GM12878 (cell line): Measurements from ENCODE around the gene AKT1S1. TPM values are rescaled to one million over a fixed set of nuclear protein-coding genes. Genes with fewer than 3 reads are reported as not detected.

Experiments used
- BACH1 ChIP-seq: fragments of 450-650 bp; IDR thresholded peaks from 2 replicates; pipeline ENCODE4 v1.6.1; 2017; ENCODE audit warnings: mild to moderate bottlenecking, borderline replicate concordance
- CREM ChIP-seq: IDR thresholded peaks from 2 replicates; pipeline ENCODE4 v1.6.1; 2014; ENCODE audit warnings: antibody characterized with exemption, low read depth
- DPF2 ChIP-seq: fragments of 450-650 bp; IDR thresholded peaks from 2 replicates; pipeline ENCODE4 v1.6.1; 2017; ENCODE audit warnings: mild to moderate bottlenecking
- ELK1 ChIP-seq: IDR thresholded peaks from 2 replicates; pipeline ENCODE4 v1.6.1; 2012; ENCODE audit warnings: low read depth, low read length, improper control_type of control experiment
- EZH2 ChIP-seq: IDR thresholded peaks from 2 replicates; pipeline ENCODE4 v1.6.1; 2012; ENCODE audit warnings: low read depth, mild to moderate bottlenecking, control low read depth, inconsistent platforms, low read length, borderline replicate concordance; ENCODE audit not compliant: control insufficient read depth
- KAT2A ChIP-seq: conservative IDR thresholded peaks from 2 replicates; pipeline ENCODE4 v1.6.1; 2011; ENCODE audit warnings: low read depth, low read length; ENCODE audit not compliant: control insufficient read depth
- LARP7 ChIP-seq: fragments of 450-650 bp; IDR thresholded peaks from 2 replicates; pipeline ENCODE4 v1.6.1; 2017; ENCODE audit warnings: mild to moderate bottlenecking
- MYB ChIP-seq: fragments of 150-350 bp; IDR thresholded peaks from 2 replicates; pipeline ENCODE4 v1.6.1; 2014; ENCODE audit warnings: mild to moderate bottlenecking, low read depth, low read length, borderline replicate concordance
- NFIC ChIP-seq: IDR thresholded peaks from 2 replicates; pipeline ENCODE4 v1.6.1; 2012; ENCODE audit warnings: low read depth, mild to moderate bottlenecking, inconsistent platforms, low read length, moderate library complexity
- PKNOX1 ChIP-seq: fragments of 450-650 bp; IDR thresholded peaks from 2 replicates; pipeline ENCODE4 v1.6.1; 2016; ENCODE audit warnings: mild to moderate bottlenecking
- POLR2A ChIP-seq: IDR thresholded peaks from 2 replicates; pipeline ENCODE4 v1.6.1; 2011; ENCODE audit warnings: low read depth, mild to moderate bottlenecking, low read length
- POLR2AphosphoS5 ChIP-seq: IDR thresholded peaks from 2 replicates; pipeline ENCODE4 v1.6.1; 2011; ENCODE audit warnings: mild to moderate bottlenecking, low read length, inconsistent platforms
- RAD21 ChIP-seq: IDR thresholded peaks from 2 replicates; pipeline ENCODE4 v1.6.1; 2011; ENCODE audit warnings: mild to moderate bottlenecking, low read depth, low read length, moderate library complexity; ENCODE audit not compliant: insufficient read depth
- RBBP5 ChIP-seq: fragments of 200-600 bp; sonication (generic); conservative IDR thresholded peaks from 2 replicates; pipeline ENCODE4 v1.6.1; 2016
- RFX5 ChIP-seq: IDR thresholded peaks from 2 replicates; pipeline ENCODE4 v1.6.1; 2011; ENCODE audit warnings: low read depth, low read length, improper control_type of control experiment
- SMC3 ChIP-seq: IDR thresholded peaks from 2 replicates; pipeline ENCODE4 v1.6.1; 2011; ENCODE audit warnings: low read length, improper control_type of control experiment, borderline replicate concordance
- STAT1 ChIP-seq: fragments of 450-650 bp; conservative IDR thresholded peaks from 2 replicates; pipeline ENCODE4 v1.6.1; 2014; ENCODE audit warnings: antibody characterized with exemption, mild to moderate bottlenecking
- TBL1XR1 ChIP-seq: IDR thresholded peaks from 2 replicates; pipeline ENCODE4 v1.6.1; 2012; ENCODE audit warnings: low read depth, low read length, improper control_type of control experiment
- TCF12 ChIP-seq: IDR thresholded peaks from 2 replicates; pipeline ENCODE4 v1.6.1; 2011; ENCODE audit warnings: low read depth, mild to moderate bottlenecking, low read length
- WRNIP1 ChIP-seq: IDR thresholded peaks from 2 replicates; pipeline ENCODE4 v1.6.1; 2011; ENCODE audit warnings: low read depth, low read length, improper control_type of control experiment, borderline replicate concordance
- ZNF274 ChIP-seq: IDR thresholded peaks from one replicate; pipeline ENCODE4 v1.8.0; 2011; ENCODE audit not compliant: insufficient read length, insufficient read depth
- polyA plus RNA-seq, 11 experiments: library from polyadenylated mRNA; depleted of rRNA in 4 of 11; unstranded in 6 of 11; stranded (reverse) in 5 of 11; fragments of >200 nt; fragmentation: Nextera tagmentation in 4 of 11; fragmentation: Illumina TruSeq in 1 of 11; extraction: Ambion mirVana in 4 of 11; extraction: Trizol in 1 of 11; gene quantifications; 1 replicate in 1 of 11; 2 replicates in 10 of 11; pipeline versions ENCODE4 v1.2.1 to v1.2.3, GENCODE V29; 2011 to 2016; ENCODE audit warnings: inconsistent platforms in 2 of 11, missing spikeins in 2 of 11, low read depth in 1 of 11
- total RNA-seq, 4 experiments: library from RNA; depleted of rRNA in 3 of 4; stranded (reverse); fragments of >200 nt in 3 of 4; fragmentation: Illumina TruSeq in 1 of 4; extraction: Trizol in 1 of 4; gene quantifications; 2 replicates each; pipeline versions ENCODE4 v1.2.1 to v1.2.3, GENCODE V29; 2013 to 2021
- TF ChIP-seq, protein P1 (sequence below): IDR thresholded peaks from 2 replicates; pipeline ENCODE4 v1.6.1; 2011; ENCODE audit warnings: mild to moderate bottlenecking, low read depth, low read length, moderate library complexity; ENCODE audit not compliant: insufficient replicate concordance
- TF ChIP-seq, protein P2 (sequence below): fragments of 450-650 bp; IDR thresholded peaks from 2 replicates; pipeline ENCODE4 v1.6.1; 2018; ENCODE audit warnings: borderline replicate concordance, mild to moderate bottlenecking; ENCODE audit not compliant: partially characterized antibody
- TF ChIP-seq, protein P3 (sequence below): fragments of 450-650 bp; IDR thresholded peaks from 2 replicates; pipeline ENCODE4 v1.6.1; 2017; ENCODE audit warnings: low read depth, mild to moderate bottlenecking, moderate library complexity

The AKT1S1 gene
- total and polyA plus RNA-seq, 10 of the 15 experiments (the other 5 are each of a cell fraction or from before 2014, with no cell fraction given) = 0.43 to 23.0 (median 12.3) TPM

DNA sequence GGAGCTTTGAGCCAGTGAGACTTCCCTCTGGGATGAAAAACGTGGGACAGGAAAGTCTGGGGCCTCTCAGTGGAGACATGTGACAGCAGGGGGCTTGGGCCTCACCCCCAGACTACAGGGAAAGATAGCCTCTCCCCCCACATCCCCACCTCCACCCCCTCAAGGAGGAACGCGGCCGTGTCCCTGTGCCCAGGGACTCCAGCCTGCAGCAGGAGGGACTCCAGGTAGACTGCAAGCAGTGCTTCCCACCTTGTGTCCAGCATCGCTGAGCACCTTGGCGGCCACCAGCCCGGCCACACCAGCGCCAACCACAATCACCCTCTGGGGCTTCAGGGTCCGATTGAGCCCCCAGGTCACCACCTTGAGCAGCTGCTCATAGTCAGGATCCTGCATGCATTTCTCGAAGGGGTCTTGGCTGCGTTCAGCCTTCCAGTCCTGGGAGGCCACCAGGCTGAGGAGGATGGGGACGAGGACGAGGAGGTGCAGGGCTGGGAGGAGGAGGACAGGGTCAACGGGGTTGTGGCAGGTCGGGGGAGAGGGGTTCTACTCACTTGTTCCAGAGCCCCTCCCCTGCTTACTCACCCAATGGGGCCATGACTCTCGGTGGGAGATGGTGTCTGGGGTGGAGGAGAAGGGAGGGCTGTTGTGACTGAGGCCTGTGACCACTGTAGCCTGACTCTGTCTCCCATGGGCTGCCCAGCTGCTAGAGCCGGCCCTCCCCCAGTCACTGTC is 18.6 kb upstream of the AKT1S1 start (continued):
- no peak for TF ChIP-seq ELK1
- peak; percentile 74 for TF ChIP-seq POLR2AphosphoS5
- TF ChIP-seq NFIC = no peak
- TF ChIP-seq SMC3 = peak; percentile 23; the same call in 1 of the 2 replicates
- 0 out of 2 replicates have a peak, but pooled peaks have one; percentile 68 for TF ChIP-seq TCF12
- no peak for TF ChIP-seq PKNOX1
- no peak for TF ChIP-seq MYB
- TF ChIP-seq, protein P1, sequence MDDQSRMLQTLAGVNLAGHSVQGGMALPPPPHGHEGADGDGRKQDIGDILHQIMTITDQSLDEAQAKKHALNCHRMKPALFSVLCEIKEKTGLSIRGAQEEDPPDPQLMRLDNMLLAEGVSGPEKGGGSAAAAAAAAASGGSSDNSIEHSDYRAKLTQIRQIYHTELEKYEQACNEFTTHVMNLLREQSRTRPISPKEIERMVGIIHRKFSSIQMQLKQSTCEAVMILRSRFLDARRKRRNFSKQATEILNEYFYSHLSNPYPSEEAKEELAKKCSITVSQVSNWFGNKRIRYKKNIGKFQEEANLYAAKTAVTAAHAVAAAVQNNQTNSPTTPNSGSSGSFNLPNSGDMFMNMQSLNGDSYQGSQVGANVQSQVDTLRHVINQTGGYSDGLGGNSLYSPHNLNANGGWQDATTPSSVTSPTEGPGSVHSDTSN = no peak
- TF ChIP-seq, protein P2, sequence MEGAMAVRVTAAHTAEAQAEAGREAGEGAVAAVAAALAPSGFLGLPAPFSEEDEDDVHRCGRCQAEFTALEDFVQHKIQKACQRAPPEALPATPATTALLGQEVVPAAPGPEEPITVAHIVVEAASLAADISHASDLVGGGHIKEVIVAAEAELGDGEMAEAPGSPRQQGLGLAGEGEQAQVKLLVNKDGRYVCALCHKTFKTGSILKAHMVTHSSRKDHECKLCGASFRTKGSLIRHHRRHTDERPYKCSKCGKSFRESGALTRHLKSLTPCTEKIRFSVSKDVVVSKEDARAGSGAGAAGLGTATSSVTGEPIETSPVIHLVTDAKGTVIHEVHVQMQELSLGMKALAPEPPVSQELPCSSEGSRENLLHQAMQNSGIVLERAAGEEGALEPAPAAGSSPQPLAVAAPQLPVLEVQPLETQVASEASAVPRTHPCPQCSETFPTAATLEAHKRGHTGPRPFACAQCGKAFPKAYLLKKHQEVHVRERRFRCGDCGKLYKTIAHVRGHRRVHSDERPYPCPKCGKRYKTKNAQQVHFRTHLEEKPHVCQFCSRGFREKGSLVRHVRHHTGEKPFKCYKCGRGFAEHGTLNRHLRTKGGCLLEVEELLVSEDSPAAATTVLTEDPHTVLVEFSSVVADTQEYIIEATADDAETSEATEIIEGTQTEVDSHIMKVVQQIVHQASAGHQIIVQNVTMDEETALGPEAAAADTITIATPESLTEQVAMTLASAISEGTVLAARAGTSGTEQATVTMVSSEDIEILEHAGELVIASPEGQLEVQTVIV = no peak
- TF ChIP-seq BACH1 = 0 out of 2 replicates have a peak, but pooled peaks have one; percentile 35
- no peak for TF ChIP-seq RBBP5
- TF ChIP-seq CREM = no peak
- 0 out of 2 replicates have a peak, but pooled peaks have one; percentile 22 for TF ChIP-seq LARP7
- TF ChIP-seq KAT2A = no peak
- no peak for TF ChIP-seq ZNF274
- no peak for TF ChIP-seq DPF2
- no peak for TF ChIP-seq STAT1
- no peak for TF ChIP-seq TBL1XR1
- TF ChIP-seq EZH2 = no peak
- no peak for TF ChIP-seq RAD21
- TF ChIP-seq, protein P3, sequence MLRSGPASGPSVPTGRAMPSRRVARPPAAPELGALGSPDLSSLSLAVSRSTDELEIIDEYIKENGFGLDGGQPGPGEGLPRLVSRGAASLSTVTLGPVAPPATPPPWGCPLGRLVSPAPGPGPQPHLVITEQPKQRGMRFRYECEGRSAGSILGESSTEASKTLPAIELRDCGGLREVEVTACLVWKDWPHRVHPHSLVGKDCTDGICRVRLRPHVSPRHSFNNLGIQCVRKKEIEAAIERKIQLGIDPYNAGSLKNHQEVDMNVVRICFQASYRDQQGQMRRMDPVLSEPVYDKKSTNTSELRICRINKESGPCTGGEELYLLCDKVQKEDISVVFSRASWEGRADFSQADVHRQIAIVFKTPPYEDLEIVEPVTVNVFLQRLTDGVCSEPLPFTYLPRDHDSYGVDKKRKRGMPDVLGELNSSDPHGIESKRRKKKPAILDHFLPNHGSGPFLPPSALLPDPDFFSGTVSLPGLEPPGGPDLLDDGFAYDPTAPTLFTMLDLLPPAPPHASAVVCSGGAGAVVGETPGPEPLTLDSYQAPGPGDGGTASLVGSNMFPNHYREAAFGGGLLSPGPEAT = peak; percentile 37; the same call in 1 of the 2 replicates
- TF ChIP-seq RFX5 = no peak
- TF ChIP-seq POLR2A = peak; percentile 47; the same call in 1 of the 2 replicates
- TF ChIP-seq WRNIP1 = no peak
